Activated naive CD8-positive, alpha-beta T cell treated with anti-CD3 and anti-CD28 coated beads for 36 hours (primary cell): Measurements from ENCODE around the gene CRAT. TPM values are rescaled to one million over a fixed set of nuclear protein-coding genes. Genes with fewer than 3 reads are reported as not detected.
"Not testable (repeated sequence)": the region's sequence is repeated elsewhere in the genome, so short reads cannot be mapped to it uniquely, and the experiment has no call there.

ENCODE experiments used
- DNase-seq: peaks from one replicate; pipeline ENCODE4 v3.0.0; 2021
- H3K27ac Mint-ChIP-seq: one replicate; pipeline ENCODE4 v1.8.0; 2022; ENCODE audit warnings: mild to moderate bottlenecking, moderate library complexity, mixed read lengths
- H3K27me3 Mint-ChIP-seq: one replicate; pipeline ENCODE4 v1.8.0; 2022; ENCODE audit warnings: mild to moderate bottlenecking, mixed read lengths
- H3K36me3 Mint-ChIP-seq: one replicate; pipeline ENCODE4 v1.8.0; 2021; ENCODE audit warnings: mild to moderate bottlenecking, mixed read lengths
- H3K4me1 Mint-ChIP-seq: one replicate; pipeline ENCODE4 v1.8.0; 2021; ENCODE audit warnings: mixed read lengths
- H3K4me3 Mint-ChIP-seq: one replicate; pipeline ENCODE4 v1.8.0; 2022; ENCODE audit warnings: mild to moderate bottlenecking, moderate library complexity, mixed read lengths
- H3K9me3 Mint-ChIP-seq: one replicate; pipeline ENCODE4 v1.8.0; 2022; ENCODE audit warnings: mixed read lengths
- total RNA-seq, 2 experiments: library from RNA; stranded (reverse); gene quantifications; one replicate each; pipeline ENCODE4 v1.2.3, GENCODE V29; 2021

CRAT gene
- total RNA-seq, 2 experiments from 2014 or later: 7.3 to 7.9 TPM

DNA sequence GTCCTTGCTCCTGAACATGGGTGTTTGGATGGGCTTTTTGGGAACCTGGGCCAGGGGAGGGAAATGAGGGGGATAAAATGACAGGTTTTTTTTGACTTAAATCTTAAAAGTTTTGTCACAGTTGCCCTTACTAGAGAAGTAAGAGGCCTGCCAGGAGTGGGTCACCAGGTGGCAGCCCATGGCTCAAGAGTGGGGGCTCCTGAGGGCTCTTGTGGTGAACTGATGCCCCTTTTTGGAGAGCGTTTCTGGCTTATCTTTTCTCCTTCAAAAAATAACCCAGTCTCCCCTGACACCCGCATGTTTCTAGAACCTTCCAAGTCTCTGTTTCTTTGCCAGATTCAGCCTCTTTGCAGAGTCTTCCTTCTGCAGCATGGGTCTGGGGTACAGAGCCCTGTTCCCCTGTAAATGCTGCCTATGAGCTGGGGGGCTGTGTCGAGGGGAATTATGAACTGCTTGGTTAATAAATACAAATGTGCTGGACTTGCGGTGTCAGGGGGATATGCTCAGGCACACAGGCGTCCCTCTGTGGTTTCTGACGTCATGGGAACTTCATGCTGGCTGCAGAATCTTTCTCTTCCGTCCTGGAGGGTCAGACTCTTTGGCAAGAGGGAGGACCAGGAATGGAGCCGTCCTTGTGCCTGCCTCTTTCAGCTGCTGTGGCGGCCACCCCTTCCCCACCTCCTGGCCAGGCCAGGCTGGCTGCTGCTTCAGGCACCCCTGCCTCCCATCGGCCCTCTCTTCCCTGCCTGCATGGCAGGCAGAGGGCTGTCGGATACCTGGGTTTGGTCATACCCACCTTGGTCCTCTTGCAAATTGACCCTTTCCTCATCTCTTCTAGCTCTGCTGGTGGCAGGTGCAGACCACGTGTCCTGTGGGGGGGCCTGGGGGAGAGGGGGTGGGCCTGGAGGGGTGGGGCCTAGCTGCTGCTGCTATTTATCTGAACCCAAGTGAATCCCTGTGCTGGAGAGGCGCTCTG is 30.8 kb upstream of the CRAT start:
- Mint-ChIP-seq H3K27me3 (no peaks in the 10 kb centered on the region), H3K4me3 (peak overlapping the region; percentile 89), H3K36me3 (peaks cover 26% of the 10 kb centered on the region), H3K27ac (peak overlapping the region; percentile 99), H3K4me1 (peaks cover 38% of the 10 kb centered on the region), H3K9me3 (no peaks in the 10 kb centered on the region)
- peak; percentile 41 for DNase-seq

DNA sequence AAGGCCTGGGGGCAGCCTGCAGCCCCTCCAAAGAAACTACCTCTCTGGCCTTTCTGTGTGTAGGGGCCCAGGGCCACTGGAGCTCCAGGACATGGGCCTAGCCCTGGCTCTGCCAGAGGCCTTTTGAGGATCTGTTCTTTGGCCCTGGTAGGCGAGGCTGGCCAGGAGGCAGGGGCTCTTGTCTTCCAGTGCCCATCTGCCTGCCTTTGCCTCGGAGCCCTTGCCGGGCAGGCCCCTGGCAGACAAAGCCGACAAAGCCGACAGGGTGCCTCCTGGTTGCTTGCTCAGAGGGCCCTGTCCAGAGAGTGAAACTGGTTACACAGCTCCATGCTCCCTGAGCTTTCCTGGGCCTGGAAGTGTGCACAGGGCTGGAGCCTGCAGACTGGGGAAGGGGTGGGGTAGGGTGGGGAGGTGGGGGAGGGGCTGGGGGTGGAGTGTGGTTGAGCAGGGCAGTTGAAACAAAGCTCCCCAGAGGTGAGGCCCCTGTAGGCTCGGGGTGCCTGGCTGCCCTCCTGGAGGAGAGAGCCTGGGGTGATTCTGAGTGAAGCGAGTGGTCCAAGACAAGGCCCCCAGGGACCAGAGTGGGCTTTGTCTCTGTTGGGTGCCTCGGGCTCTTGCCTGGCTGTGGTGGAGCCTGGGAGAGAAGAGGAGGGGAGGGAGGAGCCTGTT is 29.9 kb upstream of the CRAT start:
- Mint-ChIP-seq H3K9me3 (no peaks in the 10 kb centered on the region), H3K4me1 (peaks cover 36% of the 10 kb centered on the region), H3K27ac (peak overlapping the region; percentile 99)

DNA sequence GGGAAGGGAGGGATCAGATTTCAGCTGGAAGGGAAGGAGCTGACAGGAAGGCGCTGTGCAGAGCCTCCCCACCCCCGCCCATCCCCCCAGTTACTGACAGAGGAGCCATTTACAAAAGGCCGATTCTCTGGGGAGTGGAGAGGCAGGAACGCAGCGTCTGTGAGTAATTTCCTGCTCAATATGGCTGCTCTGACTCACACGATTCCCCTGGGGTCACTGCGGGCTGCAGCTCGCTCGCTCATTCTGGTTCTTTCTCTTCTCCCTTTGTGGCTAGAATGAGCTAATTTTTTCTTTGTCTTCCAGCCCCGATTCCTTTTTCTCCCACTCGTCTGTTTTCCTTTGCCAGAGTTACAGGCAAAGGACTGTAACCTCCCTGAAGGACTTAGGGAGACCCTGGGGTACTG is 29.4 kb upstream of the CRAT start:
- H3K9me3 Mint-ChIP-seq: no peaks in the 10 kb centered on the region
- peaks cover 26% of the 10 kb centered on the region for H3K36me3 Mint-ChIP-seq

More for the DNA sequence above, 29.9 kb upstream of the CRAT start:
- peak; percentile 28 for DNase-seq
- H3K4me3 Mint-ChIP-seq: peak overlapping the region; percentile 89
- no peaks in the 10 kb centered on the region for H3K27me3 Mint-ChIP-seq
- H3K36me3 Mint-ChIP-seq: peaks cover 26% of the 10 kb centered on the region

DNA sequence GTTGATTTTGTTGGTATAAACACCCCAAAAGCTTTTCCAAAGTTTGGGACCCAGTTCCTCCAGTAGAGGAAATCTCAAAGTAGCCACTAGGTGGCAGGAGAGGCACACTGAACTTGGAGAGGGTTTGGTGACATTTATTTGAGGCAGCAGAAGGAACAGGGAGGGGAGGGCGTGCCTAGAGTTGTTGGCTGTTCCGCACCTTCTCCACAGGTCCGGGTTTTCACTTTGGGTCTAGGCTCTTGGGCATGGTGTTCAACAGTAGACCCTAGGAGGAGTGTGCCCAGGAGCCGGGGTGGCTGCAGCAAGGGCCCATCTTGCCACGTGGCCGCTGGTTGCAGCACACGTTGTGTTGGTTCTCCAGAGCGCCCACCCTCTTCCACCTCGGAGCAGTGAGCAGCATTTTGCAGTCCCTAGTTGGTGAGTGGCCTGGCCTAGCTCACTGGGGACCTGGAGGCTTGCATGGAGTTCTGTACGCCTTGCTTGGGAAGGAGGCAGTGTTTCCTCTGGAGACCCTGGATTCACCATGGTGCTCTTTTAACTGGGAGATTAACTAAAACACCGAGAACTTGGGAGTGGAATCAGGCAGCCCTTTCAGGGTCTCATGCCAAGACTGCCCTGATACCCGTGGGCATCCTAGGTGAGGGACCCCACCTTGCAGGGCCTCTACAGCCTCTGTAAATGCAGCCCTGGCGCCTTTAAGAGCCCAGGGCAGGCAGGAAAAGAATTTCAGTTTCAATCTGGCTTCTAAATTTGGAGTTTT is 28.8 kb upstream of the CRAT start:
- no peaks in the 10 kb centered on the region for H3K27me3 Mint-ChIP-seq
- peak; percentile 72 for DNase-seq

More for the DNA sequence above, 29.4 kb upstream of the CRAT start:
- Mint-ChIP-seq H3K4me1 (peaks cover 36% of the 10 kb centered on the region), H3K27me3 (no peaks in the 10 kb centered on the region), H3K4me3 (peak overlapping the region; percentile 89), H3K27ac (peak overlapping the region; percentile 99)
- peak; percentile 83 for DNase-seq

DNA sequence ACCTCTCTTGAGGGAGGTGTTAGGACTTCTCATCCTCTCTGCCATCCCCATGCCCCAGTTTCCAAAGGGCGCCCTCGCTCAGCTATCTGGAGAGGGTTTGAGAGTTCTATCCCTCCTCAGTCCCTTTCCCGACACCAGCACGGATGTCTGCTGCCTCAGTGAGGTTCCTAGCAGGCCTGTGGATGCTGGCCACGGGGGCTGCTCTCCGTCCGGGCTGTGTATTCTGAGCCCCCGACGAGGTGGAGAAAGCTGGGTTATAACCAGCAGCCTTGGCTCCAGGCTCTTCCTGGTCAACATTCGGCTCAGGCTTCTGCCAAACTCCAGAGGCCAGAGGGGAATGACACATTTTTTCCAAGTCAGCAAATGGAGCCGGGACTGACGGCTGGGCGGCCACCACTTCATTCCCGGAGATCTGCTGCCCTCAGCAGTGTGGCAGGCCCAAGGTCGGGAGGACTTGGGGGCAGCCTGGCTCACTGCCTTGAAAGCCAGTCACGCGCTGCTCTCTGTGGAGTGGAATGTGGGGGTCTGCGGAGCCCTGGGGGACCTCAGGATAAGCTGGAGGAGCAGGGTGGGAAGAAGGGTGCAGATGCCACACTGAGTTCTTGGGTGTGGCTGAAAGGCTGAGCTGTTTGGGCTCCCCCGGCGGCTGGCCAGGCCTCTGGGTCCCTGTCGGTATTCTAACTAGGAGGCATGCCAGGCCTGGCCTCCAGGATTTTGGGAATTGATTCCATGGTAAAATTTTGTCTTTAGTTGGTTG is 28.1 kb upstream of the CRAT start:
- Mint-ChIP-seq H3K27me3 (no peaks in the 10 kb centered on the region), H3K4me3 (no peak overlapping the region), H3K36me3 (peaks cover 20% of the 10 kb centered on the region), H3K27ac (peak overlapping the region; percentile 99), H3K9me3 (no peaks in the 10 kb centered on the region), H3K4me1 (peaks cover 33% of the 10 kb centered on the region)
- DNase-seq: no peak

More for the DNA sequence above, 28.8 kb upstream of the CRAT start:
- peak overlapping the region; percentile 89 for H3K4me3 Mint-ChIP-seq
- peak overlapping the region; percentile 99 for H3K27ac Mint-ChIP-seq
- H3K36me3 Mint-ChIP-seq: peaks cover 26% of the 10 kb centered on the region
- peaks cover 36% of the 10 kb centered on the region for H3K4me1 Mint-ChIP-seq
- no peaks in the 10 kb centered on the region for H3K9me3 Mint-ChIP-seq

DNA sequence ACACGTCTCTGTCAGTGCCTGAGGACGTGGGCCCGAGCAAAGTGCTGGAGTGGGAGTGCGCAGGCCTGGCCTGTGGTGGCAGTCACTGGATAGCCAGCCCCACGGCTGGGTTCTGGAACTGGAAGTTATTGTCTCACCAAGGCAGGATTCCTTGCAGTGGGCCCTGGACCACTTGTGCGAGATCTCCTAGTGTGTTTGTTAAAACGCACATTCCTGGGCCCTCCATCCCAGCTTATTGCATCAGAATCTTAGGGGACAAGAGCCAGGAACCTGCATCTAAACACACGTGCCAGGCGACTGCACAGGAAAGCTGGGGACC is 27.5 kb upstream of the CRAT start:
- DNase-seq: no peak
- Mint-ChIP-seq H3K27me3 (no peaks in the 10 kb centered on the region), H3K4me1 (peaks cover 31% of the 10 kb centered on the region), H3K4me3 (no peak overlapping the region), H3K36me3 (peaks cover 17% of the 10 kb centered on the region), H3K9me3 (no peaks in the 10 kb centered on the region), H3K27ac (no peak overlapping the region)

DNA sequence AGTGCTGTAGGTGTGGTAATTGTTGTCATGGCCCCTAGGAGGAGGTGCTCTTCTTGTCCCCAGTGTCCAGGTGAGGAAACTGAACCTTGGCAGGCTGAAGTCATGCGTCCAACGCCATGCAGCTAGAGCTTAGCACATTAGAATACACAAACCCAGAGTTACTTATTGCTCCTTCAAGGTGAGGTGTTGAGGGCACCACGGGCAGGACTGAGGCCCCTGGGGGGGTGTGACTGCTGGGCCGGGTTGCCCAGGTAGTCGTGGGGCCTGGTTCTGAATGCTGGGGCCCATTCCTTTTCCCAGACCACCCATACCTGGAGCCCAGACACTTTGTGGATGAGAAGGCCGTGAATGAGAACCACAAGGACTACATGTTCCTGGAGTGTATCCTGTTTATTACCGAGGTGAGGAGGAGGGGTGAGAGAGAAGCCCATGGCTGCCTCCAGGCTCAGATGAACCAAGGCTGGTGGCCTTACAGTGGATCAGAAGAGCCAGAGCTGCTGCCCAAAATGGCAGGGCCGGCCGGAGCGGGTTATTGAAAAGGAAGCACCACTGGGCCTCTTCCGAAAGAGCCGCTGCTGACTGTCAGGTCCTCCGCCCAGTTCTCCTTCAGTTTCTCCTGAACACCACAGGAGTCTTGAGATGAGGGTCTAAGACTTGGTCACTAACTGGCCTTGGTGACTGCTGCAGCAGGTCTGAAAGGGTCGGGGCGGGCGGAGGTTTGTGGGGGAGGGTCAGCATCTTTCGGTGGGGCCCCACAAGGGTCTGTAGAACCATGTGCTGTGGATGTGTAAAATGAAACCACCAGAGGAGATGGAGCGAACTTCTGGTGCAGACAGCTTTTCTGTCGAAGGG is 26.9 kb upstream of the CRAT start:
- H3K4me1 Mint-ChIP-seq: peaks cover 27% of the 10 kb centered on the region
- H3K9me3 Mint-ChIP-seq: no peaks in the 10 kb centered on the region
- H3K4me3 Mint-ChIP-seq: no peak overlapping the region
- H3K36me3 Mint-ChIP-seq: peaks cover 11% of the 10 kb centered on the region
- H3K27me3 Mint-ChIP-seq: no peaks in the 10 kb centered on the region
- peak overlapping the region; percentile 51 for H3K27ac Mint-ChIP-seq
- DNase-seq: no peak

DNA sequence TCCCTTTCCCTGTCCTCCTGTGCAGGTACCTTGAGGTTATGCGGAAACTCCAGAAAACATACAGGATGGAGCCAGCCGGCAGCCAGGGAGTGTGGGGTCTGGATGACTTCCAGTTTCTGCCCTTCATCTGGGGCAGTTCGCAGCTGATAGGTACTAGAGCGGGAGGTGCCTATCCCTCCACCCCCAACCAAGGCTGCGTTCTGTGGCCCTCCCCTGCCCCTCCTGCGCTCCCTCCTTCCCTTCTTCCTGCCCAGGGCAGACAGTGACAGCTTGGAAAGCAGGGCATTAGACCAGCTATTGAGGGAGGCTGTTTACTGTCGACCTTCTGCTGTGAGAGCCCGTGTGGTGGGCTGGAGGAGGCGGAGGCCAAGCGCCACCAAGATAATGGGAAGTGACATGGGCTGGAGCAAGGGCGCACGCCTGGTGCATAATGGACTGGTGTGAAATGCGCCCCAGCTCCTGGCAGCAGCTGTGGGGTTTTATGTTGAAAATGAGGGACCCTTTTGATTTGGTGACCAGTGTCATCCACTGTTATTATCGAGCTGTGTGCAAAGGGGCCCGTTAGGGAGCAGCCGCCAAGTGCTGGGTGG is 25.9 kb upstream of the CRAT start:
- no peak for DNase-seq
- Mint-ChIP-seq H3K36me3 (peaks cover 12% of the 10 kb centered on the region), H3K4me1 (peaks cover 26% of the 10 kb centered on the region), H3K27me3 (no peaks in the 10 kb centered on the region), H3K4me3 (no peak overlapping the region), H3K9me3 (no peaks in the 10 kb centered on the region), H3K27ac (no peak overlapping the region)

DNA sequence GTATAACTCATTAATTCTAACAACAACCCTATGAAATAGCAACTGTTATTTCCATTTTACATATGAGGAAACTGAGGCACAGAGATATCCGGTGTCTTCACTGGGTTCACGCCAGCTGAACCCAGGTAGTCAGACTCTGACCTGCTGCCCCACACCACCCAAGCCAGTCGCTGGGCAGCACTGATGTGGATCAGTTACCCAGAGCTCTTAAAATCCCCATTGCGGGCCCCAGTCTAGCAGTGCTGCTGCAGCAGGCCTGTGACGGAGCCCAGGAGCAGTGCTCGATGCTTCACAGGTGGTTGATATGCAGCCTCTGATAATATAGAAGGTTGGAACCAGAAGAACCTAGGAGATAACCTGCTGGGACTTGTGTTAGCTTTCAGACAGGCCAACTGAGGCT is 24.9 kb upstream of the CRAT start:
- Mint-ChIP-seq H3K27ac (no peak overlapping the region), H3K36me3 (peaks cover 19% of the 10 kb centered on the region), H3K9me3 (no peaks in the 10 kb centered on the region), H3K4me3 (no peak overlapping the region), H3K4me1 (peaks cover 17% of the 10 kb centered on the region), H3K27me3 (no peaks in the 10 kb centered on the region)
- DNase-seq: no peak

DNA sequence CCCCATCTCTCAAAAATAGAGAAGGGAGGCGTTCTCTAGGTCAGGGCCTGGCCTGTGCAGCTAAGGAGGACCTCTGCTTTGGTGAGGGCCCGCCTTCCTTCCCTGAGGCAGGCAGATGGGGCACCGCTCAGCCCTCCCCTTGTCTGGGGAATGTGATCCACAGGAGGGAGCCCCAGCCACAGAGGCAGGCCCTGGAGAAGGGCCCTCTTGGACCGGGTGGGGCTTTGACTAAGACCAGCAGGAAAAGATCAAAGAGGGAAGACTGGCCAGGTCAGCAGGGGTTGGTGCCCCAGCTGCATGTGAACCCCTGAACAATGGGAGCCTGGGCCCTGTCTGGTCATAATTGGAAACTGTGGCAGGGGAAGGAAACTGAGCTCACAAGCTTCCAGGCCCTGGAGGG is 22.5 kb upstream of the CRAT start:
- Mint-ChIP-seq H3K27me3 (no peaks in the 10 kb centered on the region), H3K27ac (no peak overlapping the region), H3K4me3 (no peak overlapping the region), H3K4me1 (peaks cover 6% of the 10 kb centered on the region), H3K36me3 (peaks cover 18% of the 10 kb centered on the region), H3K9me3 (no peaks in the 10 kb centered on the region)
- DNase-seq: no peak

DNA sequence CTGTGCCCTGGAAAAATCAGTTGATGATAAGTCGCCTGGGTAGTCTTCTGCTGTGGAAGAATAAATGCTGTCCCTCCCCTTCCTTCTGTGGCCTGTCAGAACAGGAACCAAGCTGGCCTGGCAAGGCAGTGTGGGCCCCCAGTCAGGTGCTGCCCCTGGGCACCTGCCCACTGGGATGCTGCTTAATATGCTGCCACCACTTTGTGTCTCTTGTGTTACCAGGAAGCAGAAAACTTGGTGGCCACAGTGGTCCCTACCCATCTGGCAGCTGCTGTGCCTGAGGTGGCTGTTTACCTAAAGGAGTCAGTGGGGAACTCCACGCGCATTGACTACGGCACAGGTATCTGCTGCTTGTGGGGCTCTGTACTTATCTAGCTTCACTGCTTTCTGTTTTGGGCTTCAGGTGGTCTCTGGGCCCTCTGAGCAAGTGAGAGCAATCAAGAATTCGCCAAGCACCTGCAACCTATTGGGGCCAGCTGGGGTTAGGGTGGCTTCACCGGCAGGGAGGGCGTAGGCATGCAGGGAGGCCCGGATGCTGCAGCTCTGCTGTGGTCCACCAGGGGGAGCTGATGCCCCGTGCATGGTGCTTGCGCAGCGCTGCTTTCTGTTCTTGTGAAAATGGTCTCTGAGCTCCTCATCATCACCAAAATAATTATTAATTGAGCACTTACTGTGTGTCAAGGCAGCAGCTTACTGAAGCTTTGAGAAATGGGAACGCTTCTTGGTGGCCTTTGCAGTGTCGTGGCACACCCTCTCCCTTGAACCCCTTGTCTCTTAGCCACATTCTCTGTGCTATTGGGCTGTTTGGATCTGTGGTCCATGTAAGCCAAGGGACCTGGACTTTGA is 20.9 kb upstream of the CRAT start:
- Mint-ChIP-seq H3K27ac (no peak overlapping the region), H3K4me3 (no peak overlapping the region), H3K9me3 (no peaks in the 10 kb centered on the region), H3K4me1 (peaks cover 6% of the 10 kb centered on the region), H3K36me3 (peaks cover 14% of the 10 kb centered on the region), H3K27me3 (no peaks in the 10 kb centered on the region)
- peak; percentile 81 for DNase-seq

DNA sequence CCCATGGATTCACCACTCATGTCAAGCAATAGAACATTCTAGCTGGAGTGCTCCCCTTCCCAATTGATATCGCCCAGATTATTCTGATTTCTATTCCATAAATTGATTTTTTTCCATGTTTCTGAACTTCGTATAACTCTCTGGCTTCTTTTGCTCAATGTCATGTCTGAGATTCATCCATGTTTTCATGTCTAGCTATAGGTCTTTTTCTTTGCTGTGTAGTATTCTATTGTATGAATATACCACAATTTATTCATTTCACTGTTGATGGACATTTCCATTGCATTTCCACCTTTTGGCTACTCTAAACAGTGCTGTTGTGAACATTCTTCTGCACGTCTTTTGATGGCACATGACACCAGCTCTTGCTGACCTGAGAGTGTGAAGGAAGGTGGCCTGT is 20.2 kb upstream of the CRAT start:
- no peaks in the 10 kb centered on the region for H3K27me3 Mint-ChIP-seq
- no peaks in the 10 kb centered on the region for H3K9me3 Mint-ChIP-seq
- DNase-seq: no peak
- H3K27ac Mint-ChIP-seq: no peak overlapping the region
- H3K4me3 Mint-ChIP-seq: no peak overlapping the region
- peaks cover 6% of the 10 kb centered on the region for H3K4me1 Mint-ChIP-seq
- peaks cover 14% of the 10 kb centered on the region for H3K36me3 Mint-ChIP-seq

DNA sequence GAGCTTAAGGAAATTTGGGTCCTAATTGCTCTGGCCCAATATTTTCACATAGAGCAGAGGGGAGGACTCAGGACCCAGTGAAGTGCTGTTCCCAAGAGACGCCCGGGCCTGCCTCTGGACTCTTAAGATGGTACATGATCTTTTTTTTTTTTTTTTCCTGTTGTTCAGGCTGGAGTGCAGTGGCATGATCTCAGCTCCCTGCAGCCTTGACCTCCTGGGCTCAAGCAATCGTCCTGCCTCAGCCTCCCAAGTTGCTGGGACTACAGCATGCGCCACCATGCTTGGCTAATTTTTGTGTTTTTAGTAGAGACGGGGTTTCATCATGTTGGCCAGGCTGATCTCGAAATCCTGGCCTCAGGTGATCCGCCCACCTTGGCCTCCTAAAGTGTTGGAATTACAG is 19.7 kb upstream of the CRAT start:
- not testable (repeated sequence) for H3K4me3 Mint-ChIP-seq, H3K4me1 Mint-ChIP-seq, H3K9me3 Mint-ChIP-seq, DNase-seq, H3K27me3 Mint-ChIP-seq, H3K27ac Mint-ChIP-seq
- peaks cover 14% of the 10 kb centered on the region for H3K36me3 Mint-ChIP-seq
